Measurements from ENCODE around the gene FSTL1. TPM values are rescaled to one million over a fixed set of nuclear protein-coding genes. Genes with fewer than 3 reads are reported as not detected.

The FSTL1 gene
- total and polyA plus RNA-seq, 12 donors, result 54.4 to 346 (median 176) TPM

GRCh38 chr3:120440762-120441161 is 10.0 kb downstream of the FSTL1 start:
- Histone ChIP-seq H3K27me3 (no peaks in the 10 kb centered on the region), H3K9me3 (no peaks in the 10 kb centered on the region), H3K4me1 (peaks cover 28 to 98% (median 92%) of the 10 kb centered on the region in 9 donors), H3K36me3 (peaks cover 0 to 48% (median 8%) of the 10 kb centered on the region in 9 donors), H3K4me3 (no peak overlapping the region), H3K27ac (peak overlapping the region in 5 of 10 donors; percentile 1 to 89 (median 57))
- peak in 1 of 8 donors; percentile 51 for ATAC-seq
- intact Hi-C loops (cut with DNase I), result no loop called here
- TF ChIP-seq, protein P1, sequence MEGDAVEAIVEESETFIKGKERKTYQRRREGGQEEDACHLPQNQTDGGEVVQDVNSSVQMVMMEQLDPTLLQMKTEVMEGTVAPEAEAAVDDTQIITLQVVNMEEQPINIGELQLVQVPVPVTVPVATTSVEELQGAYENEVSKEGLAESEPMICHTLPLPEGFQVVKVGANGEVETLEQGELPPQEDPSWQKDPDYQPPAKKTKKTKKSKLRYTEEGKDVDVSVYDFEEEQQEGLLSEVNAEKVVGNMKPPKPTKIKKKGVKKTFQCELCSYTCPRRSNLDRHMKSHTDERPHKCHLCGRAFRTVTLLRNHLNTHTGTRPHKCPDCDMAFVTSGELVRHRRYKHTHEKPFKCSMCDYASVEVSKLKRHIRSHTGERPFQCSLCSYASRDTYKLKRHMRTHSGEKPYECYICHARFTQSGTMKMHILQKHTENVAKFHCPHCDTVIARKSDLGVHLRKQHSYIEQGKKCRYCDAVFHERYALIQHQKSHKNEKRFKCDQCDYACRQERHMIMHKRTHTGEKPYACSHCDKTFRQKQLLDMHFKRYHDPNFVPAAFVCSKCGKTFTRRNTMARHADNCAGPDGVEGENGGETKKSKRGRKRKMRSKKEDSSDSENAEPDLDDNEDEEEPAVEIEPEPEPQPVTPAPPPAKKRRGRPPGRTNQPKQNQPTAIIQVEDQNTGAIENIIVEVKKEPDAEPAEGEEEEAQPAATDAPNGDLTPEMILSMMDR (IDR thresholded peaks at IDR 0.05), result no peak
- DNase-seq, result no peak
- WGBS, 2 donors, result 28 to 38% methylated on average over 3 of the region's 3 CpGs

DNA sequence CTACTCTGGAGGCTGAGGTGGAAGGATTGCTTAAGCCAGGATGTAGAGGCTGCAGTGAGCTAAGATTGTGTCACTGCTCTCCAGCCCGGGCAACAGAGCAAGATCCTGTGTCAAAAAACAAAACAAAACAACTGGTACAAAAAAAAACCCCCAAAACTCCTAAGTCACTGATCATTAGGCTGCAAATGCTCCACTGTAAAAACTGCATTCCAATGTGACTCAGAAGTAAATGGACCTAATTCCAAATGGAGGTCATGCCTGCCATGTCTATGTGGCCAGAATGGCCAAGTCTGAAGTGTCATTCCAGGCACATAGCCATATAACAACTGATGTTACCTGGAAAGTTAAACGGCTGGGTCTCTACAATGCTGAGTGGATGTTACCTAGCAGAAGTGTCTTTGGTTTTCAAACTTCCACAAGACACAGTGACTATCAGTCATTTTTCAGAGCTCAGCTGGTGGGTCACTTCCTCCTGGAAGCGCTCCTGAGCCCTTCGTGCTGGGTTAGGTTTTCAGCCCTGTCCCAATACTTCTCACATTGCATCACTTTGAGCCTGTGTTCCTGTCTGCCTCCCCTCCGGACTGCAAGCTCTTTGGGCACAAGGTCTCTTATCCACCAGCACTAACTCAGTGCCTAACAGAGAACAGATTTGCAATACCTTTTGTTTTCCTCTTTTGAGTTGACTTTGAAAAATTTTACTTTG is 10.6 kb downstream of the FSTL1 start:
- 67% methylated on average over 5 of the region's 5 CpGs for WGBS, 2 donors
- ATAC-seq (peak in 2 of 8 donors; percentile 6 to 13), DNase-seq (no peak)
- no peak overlapping the region for H3K4me3 ChIP-seq
- H3K4me1 ChIP-seq, result peaks cover 30 to 98% (median 92%) of the 10 kb centered on the region in 9 donors
- H3K27me3 ChIP-seq, result no peaks in the 10 kb centered on the region
- intact Hi-C loops (cut with DNase I), result no loop called here
- TF ChIP-seq, protein P1 (IDR thresholded peaks at IDR 0.05), result no peak
- H3K27ac ChIP-seq, result peak overlapping the region in 8 of 10 donors; percentile 43 to 89 (median 68)
- peaks cover 0 to 42% (median 8%) of the 10 kb centered on the region in 9 donors for H3K36me3 ChIP-seq
- H3K9me3 ChIP-seq, result no peaks in the 10 kb centered on the region

DNA sequence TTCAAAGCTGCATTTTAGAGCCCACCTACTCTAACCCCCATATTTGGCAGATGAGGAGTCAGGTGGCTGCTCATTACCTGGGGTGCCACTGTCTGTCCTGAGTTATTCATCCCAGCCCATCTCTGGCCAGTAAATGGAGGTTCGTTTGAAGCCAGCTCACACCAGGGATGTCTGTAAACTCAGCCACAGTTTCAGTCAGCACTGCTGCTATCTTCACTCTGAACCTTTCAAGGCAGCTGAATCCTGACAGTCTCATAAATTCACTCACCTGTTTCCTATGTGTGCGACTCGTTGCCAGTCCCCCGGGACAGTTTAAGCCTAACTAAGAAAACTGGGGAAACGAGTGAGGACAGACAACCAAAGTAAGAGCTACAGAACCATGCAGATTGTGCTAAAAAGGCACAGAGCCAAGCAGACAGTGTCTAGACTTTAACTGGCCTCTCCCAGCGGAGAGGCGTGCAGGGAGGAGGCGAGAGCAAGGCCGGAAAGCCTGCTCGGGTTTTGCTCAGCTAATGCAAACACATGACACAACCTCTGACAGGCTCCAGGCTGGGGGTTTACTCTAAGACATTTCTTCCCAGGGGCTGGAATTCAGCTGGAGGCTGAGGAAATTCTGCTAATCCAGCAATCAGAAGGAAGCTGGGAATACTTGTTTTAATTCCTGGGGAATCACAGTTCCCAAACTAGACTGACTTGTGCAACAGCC is 12.0 kb downstream of the FSTL1 start:
- Histone ChIP-seq H3K9me3 (no peaks in the 10 kb centered on the region), H3K27me3 (no peaks in the 10 kb centered on the region), H3K4me1 (peaks cover 26 to 98% (median 88%) of the 10 kb centered on the region in 9 donors), H3K27ac (peak overlapping the region in 9 of 10 donors; percentile 36 to 89 (median 67)), H3K4me3 (no peak overlapping the region), H3K36me3 (peaks cover 0 to 44% (median 8%) of the 10 kb centered on the region in 9 donors)
- intact Hi-C loops (cut with DNase I), result no loop called here
- TF ChIP-seq, protein P1 (IDR thresholded peaks at IDR 0.05), result no peak
- WGBS, 2 donors, result 12 to 16% methylated on average over 10 of the region's 10 CpGs
- DNase-seq (peak; percentile 49 to 83), ATAC-seq (peak; percentile 50 to 93 (median 86))

DNA sequence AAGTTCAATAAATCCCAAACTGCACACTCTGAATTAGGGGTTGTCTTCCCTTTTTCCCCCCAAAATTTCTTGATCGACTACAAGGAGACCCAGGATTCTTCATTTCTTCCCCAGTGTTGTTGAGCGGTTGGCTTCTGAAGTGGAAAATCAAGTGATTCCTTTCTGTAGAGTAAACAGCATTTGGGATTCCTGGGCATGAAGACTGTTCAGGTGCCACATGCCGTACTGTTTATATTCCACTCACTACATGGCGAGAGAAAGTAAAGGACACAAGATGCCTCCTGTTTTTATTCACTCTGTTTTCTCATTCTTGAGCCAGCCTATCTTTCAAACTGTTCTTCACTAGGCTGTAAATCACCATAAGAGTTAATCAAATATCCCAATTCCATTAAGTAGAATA is 12.6 kb downstream of the FSTL1 start:
- Histone ChIP-seq H3K27me3 (no peaks in the 10 kb centered on the region), H3K9me3 (no peaks in the 10 kb centered on the region), H3K27ac (peak overlapping the region in 9 of 10 donors; percentile 36 to 89 (median 67)), H3K4me1 (peaks cover 24 to 98% (median 88%) of the 10 kb centered on the region in 9 donors), H3K4me3 (no peak overlapping the region), H3K36me3 (peaks cover 0 to 46% (median 8%) of the 10 kb centered on the region in 9 donors)
- TF ChIP-seq, protein P1 (IDR thresholded peaks at IDR 0.05), result no peak
- DNase-seq, result no peak
- intact Hi-C loops (cut with DNase I), result no loop called here
- WGBS, 2 donors, result 72 to 81% methylated on average over 4 of the region's 4 CpGs
- no peak for ATAC-seq

Measured in heart right ventricle (tissue), 16 donors.